ENCODE results near the gene SHB. TPM values are rescaled to one million over a fixed set of nuclear protein-coding genes. Genes with fewer than 3 reads are reported as not detected.

The SHB gene
- total RNA-seq, 2 experiments from 2014 or later = 0.23 to 1.1 TPM

- Mint-ChIP-seq H3K9me3 (ENCODE audit: low read depth) (no peaks in the 10 kb centered on the region), H3K36me3 (no peaks in the 10 kb centered on the region), H3K4me3 (no peak overlapping the region), H3K27me3 (no peaks in the 10 kb centered on the region), H3K4me1 (peaks cover 2% of the 10 kb centered on the region), H3K27ac (no peak overlapping the region)
- CTCF ChIA-PET = interaction anchor here (0.6 kb wide), 1 partner anchor 441 kb away, joined by 4 read pairs; no protein-coding TSS in a partner anchor
- ATAC-seq = no peak
- DNase-seq = no peak
These were observed 145.8 kb downstream of the SHB start for GRCh38 chr9:37923118-37923795.

GRCh38 chr9:37922363-37923117 is 146.5 kb downstream of the SHB start:
- DNase-seq (no peak), ATAC-seq (no peak)
- H3K27me3 Mint-ChIP-seq = no peaks in the 10 kb centered on the region
- no peaks in the 10 kb centered on the region for H3K36me3 Mint-ChIP-seq
- peaks cover 3% of the 10 kb centered on the region for H3K4me1 Mint-ChIP-seq
- H3K9me3 Mint-ChIP-seq (ENCODE audit: low read depth) = no peaks in the 10 kb centered on the region
- CTCF ChIA-PET = interaction anchor here (1.1 kb wide), 1 partner anchor 9 kb away, joined by 3 read pairs; no protein-coding TSS in a partner anchor
- H3K27ac Mint-ChIP-seq = no peak overlapping the region
- H3K4me3 Mint-ChIP-seq = no peak overlapping the region

- no peak overlapping the region for H3K4me3 Mint-ChIP-seq
- no peaks in the 10 kb centered on the region for H3K36me3 Mint-ChIP-seq
- H3K27ac Mint-ChIP-seq = no peak overlapping the region
- peaks cover 4% of the 10 kb centered on the region for H3K4me1 Mint-ChIP-seq
- ATAC-seq (no peak), DNase-seq (no peak)
- H3K27me3 Mint-ChIP-seq = no peaks in the 10 kb centered on the region
- CTCF ChIA-PET = interaction anchor here (1.1 kb wide), 1 partner anchor 8 kb away, joined by 3 read pairs; no protein-coding TSS in a partner anchor
- H3K9me3 Mint-ChIP-seq (ENCODE audit: low read depth) = no peaks in the 10 kb centered on the region
These were observed 147.3 kb downstream of the SHB start for GRCh38 chr9:37921546-37922300.

- CTCF ChIA-PET = no interaction called here
- H3K4me3 Mint-ChIP-seq = no peak overlapping the region
- no peaks in the 10 kb centered on the region for H3K27me3 Mint-ChIP-seq
- H3K27ac Mint-ChIP-seq = no peak overlapping the region
- no peak for DNase-seq
- ATAC-seq = no peak
- H3K4me1 Mint-ChIP-seq = peaks cover 3% of the 10 kb centered on the region
- H3K36me3 Mint-ChIP-seq = no peaks in the 10 kb centered on the region
- no peaks in the 10 kb centered on the region for H3K9me3 Mint-ChIP-seq (ENCODE audit: low read depth)
These were observed 147.9 kb downstream of the SHB start for GRCh38 chr9:37921168-37921510.

- H3K27ac Mint-ChIP-seq = no peak overlapping the region
- H3K36me3 Mint-ChIP-seq = no peaks in the 10 kb centered on the region
- H3K27me3 Mint-ChIP-seq = no peaks in the 10 kb centered on the region
- peaks cover 2% of the 10 kb centered on the region for H3K4me1 Mint-ChIP-seq
- DNase-seq = peak; percentile 50
- no peak overlapping the region for H3K4me3 Mint-ChIP-seq
- CTCF ChIA-PET = interaction anchor here (0.9 kb wide), 1 partner anchor 18 kb away, joined by 3 read pairs; no protein-coding TSS in a partner anchor
- H3K9me3 Mint-ChIP-seq (ENCODE audit: low read depth) = no peaks in the 10 kb centered on the region
- ATAC-seq = peak; percentile 65
These were observed 148.4 kb downstream of the SHB start for GRCh38 chr9:37920471-37921167.

GRCh38 chr9:37919956-37920335 is 149.1 kb downstream of the SHB start:
- no peaks in the 10 kb centered on the region for H3K27me3 Mint-ChIP-seq
- DNase-seq = no peak
- H3K9me3 Mint-ChIP-seq (ENCODE audit: low read depth) = no peaks in the 10 kb centered on the region
- H3K36me3 Mint-ChIP-seq = no peaks in the 10 kb centered on the region
- CTCF ChIA-PET = interaction anchor here (0.9 kb wide), 1 partner anchor 18 kb away, joined by 3 read pairs; no protein-coding TSS in a partner anchor
- no peak for ATAC-seq
- H3K4me3 Mint-ChIP-seq = no peak overlapping the region
- H3K27ac Mint-ChIP-seq = no peak overlapping the region
- H3K4me1 Mint-ChIP-seq = peaks cover 2% of the 10 kb centered on the region

- Mint-ChIP-seq H3K27me3 (no peaks in the 10 kb centered on the region), H3K27ac (no peak overlapping the region), H3K4me1 (peaks cover 2% of the 10 kb centered on the region), H3K4me3 (no peak overlapping the region), H3K36me3 (no peaks in the 10 kb centered on the region), H3K9me3 (ENCODE audit: low read depth) (no peaks in the 10 kb centered on the region)
- CTCF ChIA-PET = no interaction called here
- DNase-seq = no peak
- no peak for ATAC-seq
These were observed 149.6 kb downstream of the SHB start for GRCh38 chr9:37919246-37919955.

- H3K36me3 Mint-ChIP-seq = no peaks in the 10 kb centered on the region
- H3K4me1 Mint-ChIP-seq = peaks cover 2% of the 10 kb centered on the region
- no peak overlapping the region for H3K27ac Mint-ChIP-seq
- CTCF ChIA-PET = no interaction called here
- no peak for DNase-seq
- H3K27me3 Mint-ChIP-seq = no peaks in the 10 kb centered on the region
- no peak overlapping the region for H3K4me3 Mint-ChIP-seq
- no peaks in the 10 kb centered on the region for H3K9me3 Mint-ChIP-seq (ENCODE audit: low read depth)
- no peak for ATAC-seq
These were observed 150.3 kb downstream of the SHB start for GRCh38 chr9:37918665-37919170.

- ATAC-seq = no peak
- H3K4me3 Mint-ChIP-seq = no peak overlapping the region
- H3K27ac Mint-ChIP-seq = no peak overlapping the region
- DNase-seq = no peak
- CTCF ChIA-PET = no interaction called here
- H3K27me3 Mint-ChIP-seq = no peaks in the 10 kb centered on the region
- peaks cover 2% of the 10 kb centered on the region for H3K4me1 Mint-ChIP-seq
- no peaks in the 10 kb centered on the region for H3K36me3 Mint-ChIP-seq
- no peaks in the 10 kb centered on the region for H3K9me3 Mint-ChIP-seq (ENCODE audit: low read depth)
These were observed 151.0 kb downstream of the SHB start for GRCh38 chr9:37917801-37918664.

GRCh38 chr9:37917313-37917731 is 151.7 kb downstream of the SHB start:
- Mint-ChIP-seq H3K4me3 (no peak overlapping the region), H3K4me1 (peaks cover 2% of the 10 kb centered on the region), H3K27ac (no peak overlapping the region), H3K36me3 (no peaks in the 10 kb centered on the region), H3K27me3 (no peaks in the 10 kb centered on the region), H3K9me3 (ENCODE audit: low read depth) (no peaks in the 10 kb centered on the region)
- CTCF ChIA-PET = interaction anchor here (0.9 kb wide), 1 partner anchor 135 kb away, joined by 3 read pairs; no protein-coding TSS in a partner anchor
- ATAC-seq = no peak
- DNase-seq = no peak

- ATAC-seq (no peak), DNase-seq (no peak)
- Mint-ChIP-seq H3K4me1 (peaks cover 2% of the 10 kb centered on the region), H3K27ac (no peak overlapping the region), H3K36me3 (no peaks in the 10 kb centered on the region), H3K27me3 (no peaks in the 10 kb centered on the region), H3K4me3 (no peak overlapping the region), H3K9me3 (ENCODE audit: low read depth) (no peaks in the 10 kb centered on the region)
- CTCF ChIA-PET = interaction anchor here (0.9 to 1.9 kb wide), 2 partner anchors 12 to 135 kb away, joined by 3 to 5 read pairs; no protein-coding TSS in a partner anchor
These were observed 152.3 kb downstream of the SHB start for GRCh38 chr9:37916471-37917312.
